ENCODE data around the gene MED10.

Gene MED10

DNA sequence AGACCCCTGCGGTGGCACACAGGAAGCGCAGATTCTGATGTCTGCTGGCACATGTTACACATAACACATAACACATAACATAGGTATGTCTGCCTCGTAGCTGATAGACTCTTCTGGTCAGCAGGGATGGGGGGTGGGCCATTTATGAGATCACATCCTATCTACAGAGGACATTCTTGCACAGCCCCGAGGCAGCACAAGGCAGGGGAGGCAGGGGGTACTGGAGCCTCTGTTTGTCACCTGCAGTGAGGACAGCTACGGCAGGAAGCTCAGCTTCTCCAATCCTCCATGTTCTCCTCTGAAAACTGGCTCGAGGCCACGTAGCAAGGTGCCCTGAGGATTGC, 16.7 kb upstream of the MED10 start:
- DNase-seq (ENCODE audit: low read depth in 2 of 2), result no peak
- TF ChIP-seq CTCF (IDR thresholded peaks at IDR 0.05; ENCODE audit: low read depth, low read length), result no peak
- H3K4me3 ChIP-seq (replicated peaks in 1 of 2; ENCODE audit: low read depth in 2 of 2, low read length in 2 of 2), result no peak overlapping the region

DNA sequence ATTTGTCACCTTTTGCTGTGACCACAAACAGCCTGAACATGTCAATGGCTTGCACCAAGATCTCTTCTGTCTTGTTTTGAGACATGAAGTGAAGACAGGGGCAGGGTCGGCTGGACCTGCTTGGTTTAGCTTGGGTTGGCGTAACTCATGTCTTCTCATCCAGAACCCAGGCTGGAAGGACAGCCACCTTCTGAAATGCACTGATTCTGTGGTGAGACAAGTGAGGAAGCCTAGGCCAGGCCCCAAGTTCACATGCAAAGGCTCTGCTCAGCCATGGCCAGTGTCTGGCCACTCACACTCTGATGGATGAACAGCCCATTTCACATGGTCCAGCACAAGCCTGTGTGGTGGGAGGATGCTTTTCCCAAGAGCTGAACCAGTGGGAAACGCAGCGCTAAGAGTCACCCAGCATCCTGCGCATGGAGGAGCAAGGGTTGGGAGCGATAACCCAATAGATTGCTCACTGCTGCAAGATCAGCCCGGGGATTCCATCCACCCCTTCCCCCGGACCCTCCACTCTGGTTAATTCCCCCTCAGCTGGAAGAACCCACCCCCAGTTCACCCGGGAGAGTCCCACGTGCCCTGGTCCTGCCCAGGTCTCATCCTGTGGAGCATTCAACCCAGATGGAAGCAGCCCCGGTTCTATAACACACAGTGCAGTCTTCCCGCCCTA, 16.2 kb upstream of the MED10 start:
- no peak for DNase-seq (ENCODE audit: low read depth in 2 of 2)
- H3K4me3 ChIP-seq (replicated peaks in 1 of 2; ENCODE audit: low read depth in 2 of 2, low read length in 2 of 2), result no peak overlapping the region
- no peak for TF ChIP-seq CTCF (IDR thresholded peaks at IDR 0.05; ENCODE audit: low read depth, low read length)

GRCh38 chr5:6393596-6394194, 15.3 kb upstream of the MED10 start:
- H3K4me3 ChIP-seq (replicated peaks in 1 of 2; ENCODE audit: low read depth in 2 of 2, low read length in 2 of 2), result no peak overlapping the region
- DNase-seq (ENCODE audit: low read depth in 2 of 2), result no peak
- TF ChIP-seq CTCF (IDR thresholded peaks at IDR 0.05; ENCODE audit: low read depth, low read length), result no peak

DNA sequence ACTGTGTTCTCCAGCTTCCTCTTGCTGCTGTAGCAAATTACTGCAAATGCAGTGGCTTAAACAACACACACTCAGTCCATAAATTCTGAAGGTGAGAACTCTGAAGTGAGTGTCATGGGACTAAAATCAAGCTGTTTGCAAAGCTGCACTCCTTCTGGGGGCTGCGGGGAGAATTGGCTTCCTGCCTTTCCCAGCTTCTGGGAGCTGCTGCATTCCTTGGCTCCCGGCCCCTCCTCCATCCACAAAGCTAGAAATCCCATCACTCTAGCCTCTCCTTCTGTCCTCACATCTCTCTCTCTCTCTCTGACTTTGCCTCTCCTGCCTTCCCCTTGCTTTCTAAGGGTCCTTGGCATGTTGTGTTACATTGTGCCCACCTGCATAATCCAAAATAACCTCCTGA, 14.2 kb upstream of the MED10 start:
- H3K4me3 ChIP-seq (replicated peaks in 1 of 2; ENCODE audit: low read depth in 2 of 2, low read length in 2 of 2), result no peak overlapping the region
- no peak for DNase-seq (ENCODE audit: low read depth in 2 of 2)
- TF ChIP-seq CTCF (IDR thresholded peaks at IDR 0.05; ENCODE audit: low read depth, low read length), result no peak

GRCh38 chr5:6391151-6391550, 12.8 kb upstream of the MED10 start:
- H3K4me3 ChIP-seq (replicated peaks in 1 of 2; ENCODE audit: low read depth in 2 of 2, low read length in 2 of 2), result no peak overlapping the region
- no peak for DNase-seq (ENCODE audit: low read depth in 2 of 2)
- no peak for TF ChIP-seq CTCF (IDR thresholded peaks at IDR 0.05; ENCODE audit: low read depth, low read length)

- TF ChIP-seq CTCF (IDR thresholded peaks at IDR 0.05; ENCODE audit: low read depth, low read length), result no peak
- H3K4me3 ChIP-seq (replicated peaks in 1 of 2; ENCODE audit: low read depth in 2 of 2, low read length in 2 of 2), result no peak overlapping the region
- DNase-seq (ENCODE audit: low read depth in 2 of 2), result no peak
Measured at GRCh38 chr5:6389946-6390530, 11.7 kb upstream of the MED10 start.
